CD4-positive, alpha-beta T cell (primary cell): Measurements from ENCODE around the gene TAF4. TPM values are rescaled to one million over a fixed set of nuclear protein-coding genes. Genes with fewer than 3 reads are reported as not detected.
A peak's percentile ranks its signal among the peaks of the same experiment; 100 is the strongest.

Experiments used
- ATAC-seq: fragments of 200-7000 bp; cut with Tn5 transposase; one replicate; pipeline ENCODE4 v1.10.0; 2022; ENCODE audit warnings: mild to moderate bottlenecking; ENCODE audit not compliant: poor library complexity
- CTCF ChIA-PET: fragments of 350-600 bp; sonication (Branson Sonifier 250); formaldehyde crosslinking; loops from one replicate; lab custom pipeline; 2021; ENCODE audit warnings: antibody characterized with exemption, inconsistent platforms; lab: Charles Lee
- POLR2A ChIA-PET: fragments of 350-600 bp; sonication (Branson Sonifier 250); formaldehyde crosslinking; loops from one replicate; lab custom pipeline; 2021; ENCODE audit warnings: antibody characterized with exemption, inconsistent platforms; lab: Charles Lee
- DNase-seq, 14 experiments: peaks; one replicate each; pipeline ENCODE4 v3.0.0-alpha.2; 2013 to 2020; ENCODE audit warnings: mixed read lengths in 2 of 14
- H3K27ac ChIP-seq, 2 donors: one replicate each; pipeline versions ENCODE4 v1.5.1 to v1.7.0; 2013; ENCODE audit warnings: low read length in 2 of 2, low read depth in 1 of 2, mild to moderate bottlenecking in 1 of 2
- H3K27me3 ChIP-seq, 2 experiments: 1 replicate in 1 of 2; 2 replicates in 1 of 2; pipeline versions ENCODE4 v1.6.1 to v1.7.0; 2013; ENCODE audit warnings: low read length in 2 of 2, control low read depth in 1 of 2, mild to moderate bottlenecking in 1 of 2, moderate library complexity in 1 of 2; ENCODE audit not compliant: insufficient read depth in 2 of 2, control insufficient read depth in 1 of 2
- H3K36me3 ChIP-seq: one replicate; pipeline ENCODE4 v1.6.1; 2013; ENCODE audit warnings: low read length, control low read depth; ENCODE audit not compliant: insufficient read depth
- H3K4me1 ChIP-seq: one replicate; pipeline ENCODE4 v1.6.1; 2013; ENCODE audit warnings: low read length, control low read depth; ENCODE audit not compliant: insufficient read depth
- H3K4me3 ChIP-seq: one replicate; pipeline ENCODE4 v1.5.1; 2013; ENCODE audit warnings: mild to moderate bottlenecking, low read length, moderate library complexity
- H3K9me3 ChIP-seq, 2 experiments: 1 replicate in 1 of 2; 2 replicates in 1 of 2; pipeline versions ENCODE4 v1.6.1 to v1.7.0; 2013; ENCODE audit warnings: low read length in 2 of 2, mild to moderate bottlenecking in 2 of 2, control low read depth in 1 of 2, moderate library complexity in 1 of 2; ENCODE audit not compliant: control insufficient read depth in 1 of 2, insufficient read depth in 1 of 2
- H3K27ac Mint-ChIP-seq: one replicate; pipeline ENCODE4 v1.8.0; 2020; ENCODE audit warnings: mixed read lengths
- H3K27me3 Mint-ChIP-seq: one replicate; pipeline ENCODE4 v1.8.0; 2021; ENCODE audit warnings: mixed read lengths
- H3K36me3 Mint-ChIP-seq: one replicate; pipeline ENCODE4 v1.8.0; 2021; ENCODE audit warnings: low read depth, mixed read lengths
- H3K4me1 Mint-ChIP-seq: one replicate; pipeline ENCODE4 v1.8.0; 2021; ENCODE audit warnings: low read depth, mixed read lengths
- H3K4me3 Mint-ChIP-seq: one replicate; pipeline ENCODE4 v1.8.0; 2020; ENCODE audit warnings: mild to moderate bottlenecking, mixed read lengths
- H3K9me3 Mint-ChIP-seq: one replicate; pipeline ENCODE4 v1.8.0; 2020; ENCODE audit warnings: mixed read lengths
- CTCF ChIP-seq: fragments of 200-600 bp; IDR thresholded peaks from one replicate; pipeline ENCODE4 v1.8.0; 2022; ENCODE audit warnings: antibody characterized with exemption, mild to moderate bottlenecking
- intact Hi-C, 2 experiments: fragments of 100-400 bp; cut with DNase I in 1 of 2; cut with micrococcal nuclease in 1 of 2; formaldehyde crosslinking; loops; one replicate each; pipeline versions ENCODE4 v1.15.1 to v1.9.0; 2023 to 2025; cut with DNase I, micrococcal nuclease
- total RNA-seq, 174 experiments: library from RNA in 2 of 174; stranded (reverse) in 2 of 174; gene quantifications; one replicate each; pipeline ENCODE4 v1.2.3 and lab custom pipeline; 2021 to 2026

Gene TAF4
- total RNA-seq, 2 experiments from 2014 or later: 11.1 to 12.5 TPM

GRCh38 chr20:62054451-62054953, 11.2 kb downstream of the TAF4 start:
- DNase-seq: no peak
- H3K27ac Mint-ChIP-seq: no peak overlapping the region
- Histone ChIP-seq H3K27ac (no peak overlapping the region), H3K4me3 (no peak overlapping the region), H3K27me3 (no peaks in the 10 kb centered on the region), H3K36me3 (peaks cover 6% of the 10 kb centered on the region), H3K4me1 (peaks cover 37% of the 10 kb centered on the region), H3K9me3 (no peaks in the 10 kb centered on the region)
- peaks cover 14% of the 10 kb centered on the region for H3K36me3 Mint-ChIP-seq
- CTCF ChIA-PET: no interaction called here
- H3K27me3 Mint-ChIP-seq: no peaks in the 10 kb centered on the region
- H3K9me3 Mint-ChIP-seq: no peaks in the 10 kb centered on the region
- H3K4me1 Mint-ChIP-seq: peaks cover 45% of the 10 kb centered on the region
- intact Hi-C loops: no loop called here
- no peak for TF ChIP-seq CTCF
- ATAC-seq: no peak
- POLR2A ChIA-PET: interaction anchor here (0.7 kb wide), 1 partner anchor 12 kb away, joined by 3 read pairs; no protein-coding TSS in a partner anchor
- H3K4me3 Mint-ChIP-seq: no peak overlapping the region

- H3K36me3 ChIP-seq: peaks cover 6% of the 10 kb centered on the region
- intact Hi-C loops: no loop called here
- peaks cover 14% of the 10 kb centered on the region for H3K36me3 Mint-ChIP-seq
- no peak overlapping the region for H3K4me3 ChIP-seq
- no peaks in the 10 kb centered on the region for H3K27me3 Mint-ChIP-seq
- DNase-seq (no peak), ATAC-seq (no peak)
- H3K4me1 Mint-ChIP-seq: peaks cover 44% of the 10 kb centered on the region
- H3K9me3 Mint-ChIP-seq: no peaks in the 10 kb centered on the region
- ChIA-PET CTCF (no interaction called here), POLR2A (interaction anchor here (0.7 kb wide), 1 partner anchor 13 kb away, joined by 3 read pairs; no protein-coding TSS in a partner anchor)
- no peaks in the 10 kb centered on the region for H3K9me3 ChIP-seq
- H3K4me3 Mint-ChIP-seq: no peak overlapping the region
- H3K27ac Mint-ChIP-seq: peak overlapping the region; percentile 36
- no peak overlapping the region for H3K27ac ChIP-seq
- H3K4me1 ChIP-seq: peaks cover 34% of the 10 kb centered on the region
- TF ChIP-seq CTCF: no peak
- no peaks in the 10 kb centered on the region for H3K27me3 ChIP-seq
These were observed 12.1 kb downstream of the TAF4 start for GRCh38 chr20:62053465-62054196.

GRCh38 chr20:62052842-62053464, 12.7 kb downstream of the TAF4 start:
- no peaks in the 10 kb centered on the region for H3K27me3 Mint-ChIP-seq
- peak in 1 of 14 experiments; percentile 5 for DNase-seq
- CTCF ChIA-PET: no interaction called here
- peaks cover 44% of the 10 kb centered on the region for H3K4me1 Mint-ChIP-seq
- no peaks in the 10 kb centered on the region for H3K27me3 ChIP-seq
- peaks cover 6% of the 10 kb centered on the region for H3K36me3 ChIP-seq
- H3K4me1 ChIP-seq: peaks cover 34% of the 10 kb centered on the region
- peaks cover 14% of the 10 kb centered on the region for H3K36me3 Mint-ChIP-seq
- no peak overlapping the region for H3K4me3 Mint-ChIP-seq
- no peaks in the 10 kb centered on the region for H3K9me3 Mint-ChIP-seq
- H3K27ac ChIP-seq: no peak overlapping the region
- intact Hi-C loops: no loop called here
- POLR2A ChIA-PET: no interaction called here
- H3K4me3 ChIP-seq: no peak overlapping the region
- H3K27ac Mint-ChIP-seq: peak overlapping the region; percentile 36
- ATAC-seq: no peak
- no peaks in the 10 kb centered on the region for H3K9me3 ChIP-seq
- TF ChIP-seq CTCF: no peak
